Measurements from ENCODE around the gene EPHA10.

GRCh38 chr1:37717631-37718030, 47.3 kb downstream of the EPHA10 start:
- TF ChIP-seq EZH2phosphoT487 (IDR thresholded peaks at IDR 0.05; ENCODE audit: insufficient read depth, low read depth) (no peak), EZH2 (IDR thresholded peaks at IDR 0.05; ENCODE audit: insufficient read depth, poor library complexity, severe bottlenecking) (no peak)
